MV-4-11 (cell line): ENCODE measurements around the gene SLX1A.
"Not testable (repeated sequence)": the region's sequence is repeated elsewhere in the genome, so short reads cannot be mapped to it uniquely, and the experiment has no call there.

Source experiments
- DNase-seq: peaks from one replicate; lab custom pipeline; 2025; lab: John Stamatoyannopoulos, UW

SLX1A gene

DNA sequence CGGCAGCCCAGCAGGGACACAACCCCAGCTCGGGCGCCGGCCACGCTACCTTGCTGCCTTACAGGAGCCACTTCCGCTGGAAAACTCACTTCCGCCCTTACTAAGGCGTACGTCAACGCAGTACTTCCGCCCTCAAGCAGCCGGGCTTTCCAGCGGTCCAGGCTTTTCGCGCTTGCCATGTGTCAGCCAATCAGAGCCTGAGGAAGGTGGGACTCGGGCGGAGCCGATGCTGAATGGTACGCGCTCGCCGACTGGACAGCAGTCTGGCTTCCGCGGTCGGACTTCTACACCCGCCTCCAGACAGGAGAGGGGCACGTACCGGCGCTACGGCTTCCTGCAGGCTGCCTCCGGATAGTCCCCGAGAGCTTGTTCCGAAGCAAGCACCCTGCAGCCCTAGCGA lies at the start of gene SLX1A, which contains the start of gene BOLA2B:
SLX1A (plus strand) TSS at position 261 of the 400 bp plus-strand sequence. CDS start 210 bp downstream, outside the sequence.
BOLA2B (minus strand) TSS at position 52 of the 400 bp plus-strand sequence. CDS start 71 bp downstream, outside the sequence.
- not testable (repeated sequence) for DNase-seq

DNA sequence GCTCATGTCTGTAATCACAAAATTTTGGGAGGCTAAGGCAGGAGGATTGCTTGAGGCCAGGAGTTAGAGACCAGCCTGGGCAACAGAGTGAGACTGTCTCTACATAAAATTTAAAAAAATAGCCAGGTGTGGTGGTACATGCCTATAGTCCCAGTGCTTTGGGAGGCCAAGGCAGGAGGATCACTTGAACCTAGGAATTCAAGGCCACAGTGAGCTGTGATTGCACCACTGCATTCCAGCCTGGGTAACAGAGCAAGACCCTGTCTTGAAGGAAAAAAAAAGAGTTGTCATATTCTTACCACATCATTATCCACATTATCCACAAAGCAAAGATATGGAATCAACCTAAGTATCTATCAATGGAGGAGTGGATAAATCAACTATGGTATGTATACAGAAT lies 49.7 kb upstream of the SLX1A start:
- no peak for DNase-seq

DNA sequence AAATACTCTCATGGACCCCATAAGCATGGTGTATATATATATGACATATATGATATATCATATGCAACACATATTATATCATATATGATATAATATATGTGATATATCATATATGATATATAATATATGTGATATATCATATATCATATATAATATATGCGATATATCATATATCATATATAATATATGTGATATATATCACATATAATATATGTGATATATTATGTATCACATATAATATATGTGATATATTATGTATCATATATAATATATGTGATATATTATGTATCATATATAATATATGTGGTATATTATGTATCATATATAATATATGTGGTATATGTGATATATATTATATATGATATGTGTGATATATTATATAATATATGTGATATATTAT lies 48.8 kb upstream of the SLX1A start:
- no peak for DNase-seq

DNA sequence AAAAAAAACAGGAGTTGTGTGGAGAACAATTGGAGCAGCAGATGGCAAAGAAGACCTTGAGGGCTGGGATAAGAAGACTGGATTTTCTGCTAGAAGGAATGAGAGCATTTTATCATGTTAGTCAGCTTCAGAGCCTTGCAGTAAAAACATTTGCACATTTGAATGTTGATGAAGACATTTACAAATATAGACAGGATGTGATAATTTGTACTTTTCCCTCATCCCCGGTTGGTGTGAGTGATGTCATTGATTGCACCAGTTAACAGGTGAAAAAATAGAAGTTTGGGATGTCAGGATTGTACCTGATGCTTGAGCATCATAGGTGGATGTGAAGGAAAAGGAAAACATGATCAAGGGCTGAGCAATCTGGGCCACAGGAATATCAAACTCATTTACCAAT lies 48.0 kb upstream of the SLX1A start:
- no peak for DNase-seq

DNA sequence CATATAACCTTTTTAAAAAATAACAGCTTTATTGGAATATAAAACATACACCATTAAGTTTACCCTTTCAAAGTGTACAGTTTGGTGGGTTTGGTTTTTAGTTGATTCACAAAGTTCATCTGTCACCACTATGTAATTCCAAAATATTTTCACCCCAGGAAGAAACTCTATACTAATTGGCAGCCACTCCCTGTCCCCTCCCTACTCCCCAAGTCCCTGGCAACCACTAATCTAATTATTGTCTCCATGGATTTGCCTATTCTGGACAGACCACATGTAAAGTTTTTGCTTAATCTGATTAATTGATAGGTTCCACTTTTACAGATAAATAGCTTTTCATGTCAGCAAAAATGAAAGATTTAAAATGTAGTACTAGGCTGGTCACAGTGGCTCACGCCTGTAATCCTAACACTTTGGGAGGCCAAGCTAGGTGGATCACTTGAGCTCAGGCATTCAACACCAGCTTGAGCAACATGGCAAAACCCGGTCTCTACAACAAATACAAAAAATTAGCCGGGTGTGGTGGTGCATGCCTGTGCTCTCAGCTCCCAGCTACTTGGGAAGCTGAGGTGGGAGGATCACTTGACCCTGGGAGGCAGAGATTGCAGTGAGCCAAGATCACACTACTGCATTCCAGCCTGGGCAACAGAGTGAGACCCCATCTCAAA lies 45.7 kb upstream of the SLX1A start:
- DNase-seq, result no peak

DNA sequence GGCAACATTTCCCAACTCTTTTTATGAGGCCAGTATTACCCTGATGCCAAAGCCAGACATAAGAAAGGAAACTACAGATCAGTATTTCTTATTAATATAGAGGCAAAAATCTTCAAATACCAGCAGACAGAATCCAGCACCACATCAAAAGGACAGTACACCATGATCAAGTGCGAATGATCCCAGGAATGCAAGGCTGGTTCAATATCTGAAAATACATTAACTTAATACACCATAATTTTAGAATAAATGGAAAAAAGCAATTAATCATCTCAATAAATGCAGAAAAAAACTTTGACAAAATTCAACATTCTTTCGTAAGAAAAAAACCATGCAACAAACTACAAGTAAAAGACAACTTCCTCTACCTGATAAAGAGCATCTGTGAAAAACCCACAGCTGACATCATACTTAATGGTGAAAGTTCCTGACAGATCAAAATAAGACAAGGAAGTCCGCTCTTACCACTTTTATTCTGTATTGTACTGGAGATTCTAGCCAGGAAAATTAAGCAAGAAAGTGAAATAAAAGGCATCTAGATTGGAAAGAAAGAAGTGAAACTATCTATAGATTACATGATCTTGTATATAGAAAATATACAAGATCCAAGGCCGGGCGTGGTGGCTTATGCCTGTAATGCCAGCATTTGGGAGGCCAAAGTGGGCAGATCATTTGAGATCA lies 44.3 kb upstream of the SLX1A start:
- DNase-seq, result peak; percentile 94

DNA sequence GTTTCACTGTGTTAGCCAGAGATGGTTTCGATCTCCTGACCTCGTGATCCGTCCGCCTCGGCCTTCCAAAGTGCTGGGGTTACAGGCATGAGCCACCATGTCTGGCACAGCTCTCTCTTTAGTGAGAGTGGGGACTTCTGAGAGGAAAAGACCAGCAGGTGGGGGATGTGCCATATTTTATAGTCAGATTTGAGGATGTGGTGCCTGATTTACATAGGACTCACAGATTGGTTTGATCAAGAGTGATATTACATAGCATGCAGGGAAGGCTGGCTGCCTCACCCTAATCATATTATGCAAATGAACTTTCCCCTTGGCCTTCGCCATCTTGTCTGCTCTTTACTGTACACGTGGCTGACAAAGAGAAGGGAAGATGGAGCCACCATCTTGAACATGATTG lies 42.6 kb upstream of the SLX1A start:
- no peak for DNase-seq

DNA sequence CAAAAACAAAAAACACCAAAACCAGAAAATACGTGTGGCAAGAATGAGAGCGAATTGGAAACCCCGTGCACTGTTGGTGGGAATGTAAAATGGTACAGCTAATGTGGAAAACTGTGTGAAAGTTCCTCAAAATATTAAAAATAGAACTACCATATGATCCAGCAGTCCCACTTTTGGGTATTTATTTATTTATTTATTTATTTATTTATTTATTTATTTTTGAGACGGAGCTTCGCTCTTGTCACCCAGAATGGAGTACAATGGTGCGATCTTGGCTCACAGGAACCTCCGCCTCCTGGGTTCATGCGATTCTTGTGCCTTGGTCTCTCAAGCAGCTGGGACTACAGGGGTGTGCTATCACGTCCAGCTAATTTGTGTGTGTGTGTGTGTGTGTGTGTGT lies 41.2 kb upstream of the SLX1A start:
- DNase-seq, result no peak

DNA sequence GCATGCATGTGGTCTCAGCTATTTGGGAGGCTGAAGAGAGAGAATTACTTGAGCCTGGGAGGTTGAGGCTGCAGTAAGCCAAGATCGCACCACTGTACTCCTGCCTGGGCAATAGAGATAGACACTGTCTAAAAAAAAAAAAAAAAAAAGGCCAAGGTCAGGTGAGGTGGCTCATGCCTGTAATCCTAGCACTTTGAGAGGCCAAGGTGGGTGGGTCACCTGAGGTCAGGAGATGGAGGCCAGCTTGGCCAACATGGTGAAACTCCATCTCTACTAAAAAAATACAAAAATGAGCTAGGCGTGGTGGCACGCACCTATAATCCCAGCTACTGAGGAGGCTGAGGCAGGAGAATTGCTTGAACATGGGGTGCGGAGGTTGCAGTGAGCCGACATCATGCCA lies 38.5 kb upstream of the SLX1A start:
- DNase-seq, result no peak

DNA sequence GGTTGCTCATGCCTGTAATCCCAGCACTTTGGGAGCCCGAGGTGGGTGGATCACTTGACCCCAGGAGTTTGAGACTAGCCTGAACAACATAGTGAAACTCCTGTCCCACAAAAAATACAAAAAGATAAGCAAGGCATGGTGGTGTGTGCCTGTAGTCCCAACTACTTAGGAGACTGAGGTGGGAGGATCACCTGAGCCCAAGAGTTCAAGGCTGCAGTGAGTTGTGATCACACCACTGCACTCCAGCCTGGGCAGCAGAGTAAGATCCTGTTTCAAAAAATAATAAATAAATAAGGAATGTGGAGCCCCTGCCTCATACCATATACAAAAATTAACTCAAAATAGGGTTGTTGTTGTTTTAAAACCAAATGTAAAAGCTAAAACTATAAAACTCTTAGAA lies 36.5 kb upstream of the SLX1A start:
- no peak for DNase-seq

DNA sequence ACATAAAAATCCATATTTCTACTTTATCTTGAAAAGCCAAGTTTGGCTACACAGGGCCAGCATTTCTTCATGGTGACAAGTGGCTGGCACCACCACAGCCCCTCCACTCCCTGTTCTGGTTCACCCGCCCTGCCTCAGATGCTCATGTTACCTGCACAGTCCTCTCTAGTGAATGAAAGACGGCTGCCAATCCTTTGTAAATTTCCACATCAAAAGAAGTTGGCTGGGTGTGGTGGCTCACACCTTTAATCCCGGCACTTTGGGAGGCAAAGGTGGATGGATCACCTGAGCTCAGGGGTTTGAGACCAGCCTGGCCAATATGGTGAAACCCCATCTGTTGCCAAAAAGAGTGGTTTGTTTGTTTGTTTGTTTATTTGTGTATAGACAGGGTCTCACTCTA lies 30.1 kb upstream of the SLX1A start:
- no peak for DNase-seq

DNA sequence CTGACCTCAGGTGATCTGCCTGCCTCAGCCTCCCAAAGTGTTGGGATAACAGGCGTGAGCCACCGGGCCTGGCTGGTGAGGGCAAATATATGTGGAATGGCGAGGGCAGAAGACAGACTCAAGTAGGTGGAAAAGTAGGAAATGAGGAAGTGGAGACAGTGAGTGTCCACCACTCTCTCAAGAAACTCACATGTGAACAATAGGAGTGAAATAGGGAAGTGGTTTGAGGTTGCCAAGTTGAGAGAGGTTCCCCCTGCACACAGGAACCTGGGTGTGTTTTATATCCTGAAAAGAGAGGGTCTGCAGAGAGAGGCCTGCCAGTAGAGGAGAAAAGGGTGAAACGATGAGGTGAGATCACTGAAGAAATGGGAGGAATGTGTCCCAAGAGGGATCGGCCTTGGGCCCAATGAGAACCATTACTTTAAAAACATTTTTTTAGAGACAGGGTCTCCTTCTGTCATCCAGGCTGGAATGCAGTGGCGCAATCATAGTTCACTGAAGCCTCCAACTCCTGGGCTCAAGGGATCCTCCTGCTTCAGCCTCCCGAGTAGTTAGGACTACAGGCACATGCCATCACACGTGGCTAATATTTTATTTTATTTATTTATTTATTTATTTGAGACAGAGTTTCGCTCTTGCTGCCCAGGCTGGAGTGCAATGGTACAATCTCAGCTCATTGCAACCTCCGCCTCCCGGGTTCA lies 27.3 kb upstream of the SLX1A start:
- peak; percentile 99 for DNase-seq

DNA sequence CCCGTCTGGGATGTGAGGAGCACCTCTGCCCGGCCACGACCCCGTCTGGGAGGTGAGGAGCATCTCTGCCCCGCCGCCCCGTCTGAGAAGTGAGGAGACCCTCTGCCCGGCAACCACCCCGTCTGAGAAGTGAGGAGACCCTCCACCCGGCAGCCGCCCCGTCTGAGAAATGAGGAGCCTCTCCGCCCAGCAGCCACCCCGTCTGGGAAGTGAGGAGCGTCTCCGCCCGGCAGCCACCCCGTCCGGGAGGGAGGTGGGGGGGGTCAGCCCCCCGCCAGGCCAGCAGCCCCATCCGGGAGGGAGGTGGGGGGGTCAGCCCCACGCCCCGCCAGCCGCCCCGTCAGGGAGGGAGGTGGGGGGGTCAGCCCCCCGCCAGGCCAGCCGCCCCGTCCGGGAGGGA lies 24.9 kb upstream of the SLX1A start:
- DNase-seq, result not testable (repeated sequence)

DNA sequence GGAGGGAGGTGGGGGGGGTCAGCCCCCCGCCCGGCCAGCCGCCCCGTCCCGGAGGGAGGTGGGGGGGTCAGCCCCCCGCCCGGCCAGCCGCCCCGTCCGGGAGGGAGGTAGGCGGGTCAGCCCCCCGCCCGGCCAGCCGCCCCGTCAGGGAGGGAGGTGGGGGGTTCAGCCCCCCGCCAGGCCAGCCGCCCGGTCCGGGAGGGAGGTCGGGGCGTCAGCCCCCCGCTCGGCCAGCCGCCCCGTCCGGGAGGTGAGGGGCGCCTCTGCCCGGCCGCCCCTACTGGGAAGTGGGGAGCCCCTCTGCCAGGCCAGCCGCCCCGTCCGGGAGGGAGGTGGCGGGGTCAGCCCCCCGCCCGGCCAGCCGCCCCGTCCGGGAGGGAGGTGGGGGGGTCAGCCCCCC lies 24.3 kb upstream of the SLX1A start:
- DNase-seq, result not testable (repeated sequence)

DNA sequence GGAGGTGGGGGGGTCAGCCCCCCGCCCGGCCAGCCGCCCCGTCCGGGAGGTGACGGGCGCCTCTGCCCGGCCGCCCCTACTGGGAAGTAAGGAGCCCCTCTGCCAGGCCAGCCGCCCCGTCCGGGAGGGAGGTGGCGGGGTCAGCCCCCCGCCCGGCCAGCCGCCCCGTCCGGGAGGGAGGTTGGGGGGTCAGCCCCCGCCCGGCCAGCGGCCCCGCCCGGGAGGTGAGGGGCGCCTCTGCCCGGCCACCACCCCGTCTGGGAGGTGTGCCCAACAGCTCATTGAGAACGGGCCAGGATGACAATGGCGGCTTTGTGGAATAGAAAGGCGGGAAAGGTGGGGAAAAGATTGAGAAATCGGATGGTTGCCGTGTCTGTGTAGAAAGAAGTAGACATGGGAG lies 23.5 kb upstream of the SLX1A start:
- DNase-seq, result not testable (repeated sequence)

DNA sequence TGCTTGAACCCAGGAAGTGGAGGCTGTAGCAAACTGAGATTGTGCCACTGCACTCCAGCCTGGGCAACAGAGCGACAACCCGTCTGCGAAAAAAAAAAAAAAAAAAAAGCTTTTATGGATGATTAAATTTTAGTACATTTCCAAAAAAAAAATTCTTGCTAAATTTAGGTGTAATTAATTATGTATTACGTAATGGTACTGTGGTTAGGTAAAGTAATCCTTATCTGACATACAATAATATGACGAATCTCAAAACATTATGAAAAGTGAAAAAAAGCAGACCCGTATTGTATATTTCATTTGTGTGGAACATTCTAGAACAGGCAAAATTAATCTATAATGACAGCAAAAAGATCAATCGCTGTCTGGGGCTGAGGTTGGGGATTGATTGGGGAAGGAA lies 20.6 kb upstream of the SLX1A start:
- no peak for DNase-seq

DNA sequence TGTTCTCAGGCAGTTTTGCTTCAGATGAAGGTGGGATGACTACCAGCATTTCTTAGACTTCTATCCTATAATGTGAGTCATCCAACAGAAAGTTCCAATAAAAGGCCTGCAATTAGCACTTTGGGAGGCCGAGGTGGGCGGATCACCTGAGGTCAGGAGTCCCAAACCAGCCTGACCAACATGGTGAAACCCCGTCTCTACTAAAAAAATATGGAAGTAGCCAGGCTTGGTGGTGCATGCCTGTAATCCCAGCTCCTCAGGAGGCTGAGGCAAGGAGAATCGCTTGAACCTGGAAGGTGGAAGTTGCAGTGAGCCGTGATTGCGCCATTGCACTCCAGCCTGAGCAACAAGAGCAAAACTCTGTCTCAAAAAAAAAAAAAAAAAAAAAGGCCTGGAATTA lies 16.8 kb upstream of the SLX1A start:
- DNase-seq, result peak; percentile 26

DNA sequence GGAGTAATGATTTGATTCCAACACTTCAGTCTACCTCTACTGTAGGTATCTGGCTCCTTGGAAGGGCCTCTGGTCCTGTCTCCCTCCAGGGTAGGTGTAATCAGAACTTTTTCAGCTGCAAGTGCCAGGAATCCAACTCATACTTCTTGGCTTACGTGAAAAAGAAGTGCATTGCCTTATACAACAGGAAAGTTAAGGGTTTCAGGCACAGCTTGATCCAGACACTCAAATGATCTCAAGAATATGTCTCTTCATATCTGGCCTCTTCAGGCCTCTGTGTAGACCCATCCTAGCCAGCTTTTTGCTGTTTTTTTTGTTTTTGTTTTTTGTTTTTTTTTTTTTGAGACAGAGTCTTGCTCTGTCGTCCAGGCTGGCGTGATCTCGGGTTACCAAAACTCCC lies 14.5 kb upstream of the SLX1A start:
- no peak for DNase-seq

DNA sequence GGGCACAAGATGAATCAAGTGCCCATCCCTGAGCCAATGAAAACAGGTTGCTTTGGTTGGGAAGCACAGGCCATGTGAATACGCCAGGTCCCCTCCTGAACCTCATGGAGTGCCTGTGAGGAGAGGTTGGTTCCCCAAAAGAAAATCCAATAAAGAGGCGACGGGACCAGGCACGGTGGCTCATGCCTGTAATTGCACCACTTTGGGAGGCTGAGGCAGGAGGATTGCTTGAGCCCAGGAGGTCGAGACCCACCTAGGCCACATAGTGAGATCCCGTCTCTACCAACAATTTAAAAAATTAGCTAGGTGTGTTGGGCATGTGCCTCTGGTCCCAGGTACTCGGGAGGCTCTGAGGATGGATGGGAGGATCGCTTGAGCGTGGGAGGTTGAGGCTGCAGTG lies 13.7 kb upstream of the SLX1A start:
- DNase-seq, result no peak

DNA sequence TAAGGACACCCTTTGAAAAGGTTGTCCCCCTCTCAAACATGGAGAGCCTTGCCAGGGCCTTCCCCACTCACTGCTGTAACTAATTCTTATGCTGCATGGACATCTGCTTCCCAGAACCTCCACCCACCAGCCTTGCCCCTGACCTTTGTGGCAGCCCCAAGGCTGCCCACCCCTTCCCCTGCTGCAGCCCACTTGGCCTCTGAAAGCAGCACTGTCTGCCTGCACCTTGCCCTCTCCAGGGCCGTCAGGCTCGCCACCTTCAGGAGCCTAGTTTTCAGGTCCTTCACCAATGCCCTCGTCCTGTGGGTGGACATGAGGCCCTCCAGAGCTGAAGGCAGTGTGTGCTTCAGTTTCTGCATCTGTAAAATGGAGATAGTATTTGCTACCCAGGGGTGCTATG lies 12.9 kb upstream of the SLX1A start:
- no peak for DNase-seq

DNA sequence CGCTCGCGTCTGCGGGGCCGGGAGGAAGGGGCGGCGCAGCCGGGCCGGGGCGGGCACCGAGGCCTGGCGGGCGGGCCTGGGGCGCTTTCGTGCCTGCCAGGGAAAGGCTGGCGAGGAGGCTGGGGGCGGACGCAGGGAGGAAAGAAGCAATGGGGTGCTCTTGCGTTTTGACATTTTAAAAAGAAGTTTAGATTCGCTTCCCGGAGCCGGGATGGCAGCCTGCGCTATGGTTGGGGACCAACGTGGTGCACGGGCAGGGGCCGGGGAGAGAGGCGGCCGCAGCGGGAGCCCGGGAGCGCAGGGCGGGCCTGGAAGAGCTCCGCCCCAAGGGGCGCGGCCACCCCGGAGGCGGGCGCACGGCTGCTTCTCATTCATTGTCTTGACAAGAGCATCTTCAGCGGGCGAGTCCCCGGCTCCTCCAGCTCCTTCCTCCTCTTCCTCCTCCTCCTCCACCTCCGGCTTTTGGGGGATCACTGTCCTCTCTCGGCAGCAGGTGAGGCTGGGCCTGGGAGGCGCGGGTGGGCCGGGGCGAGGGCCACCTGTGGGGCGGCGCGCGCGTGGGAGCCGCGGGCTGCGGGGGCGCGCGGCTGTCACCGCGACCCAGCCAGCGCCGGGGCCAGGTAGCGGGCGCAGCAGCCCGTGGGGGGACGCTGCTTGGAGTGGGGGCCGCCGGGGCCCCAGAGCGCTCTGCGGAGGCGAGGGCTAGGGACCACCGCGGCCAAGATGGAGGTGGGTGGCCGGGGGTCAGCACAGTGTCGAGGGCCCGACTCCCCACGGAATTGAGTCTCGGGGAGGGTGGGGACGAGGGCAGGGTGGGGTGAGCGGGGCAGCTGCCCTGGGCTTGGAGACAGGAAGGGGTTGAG lies 10.2 kb upstream of the SLX1A start, which contains the start of gene CORO1A:
CORO1A (plus strand) TSS at position 370 of the 863 bp plus-strand sequence. CDS start 1,608 bp downstream, outside the sequence.
- peak; percentile 80 for DNase-seq
